CD4-positive, alpha-beta T cell treated with Interleukin-6 for 4 hours (primary cell): ENCODE results near the gene BUB1.
"Not testable (repeated sequence)": the region's sequence is repeated elsewhere in the genome, so short reads cannot be mapped to it uniquely, and the experiment has no call there.

Experiments
- DNase-seq: peaks from one replicate; pipeline ENCODE4 v3.0.0-alpha.2; 2020; ENCODE audit warnings: mixed read lengths

Gene BUB1

DNA sequence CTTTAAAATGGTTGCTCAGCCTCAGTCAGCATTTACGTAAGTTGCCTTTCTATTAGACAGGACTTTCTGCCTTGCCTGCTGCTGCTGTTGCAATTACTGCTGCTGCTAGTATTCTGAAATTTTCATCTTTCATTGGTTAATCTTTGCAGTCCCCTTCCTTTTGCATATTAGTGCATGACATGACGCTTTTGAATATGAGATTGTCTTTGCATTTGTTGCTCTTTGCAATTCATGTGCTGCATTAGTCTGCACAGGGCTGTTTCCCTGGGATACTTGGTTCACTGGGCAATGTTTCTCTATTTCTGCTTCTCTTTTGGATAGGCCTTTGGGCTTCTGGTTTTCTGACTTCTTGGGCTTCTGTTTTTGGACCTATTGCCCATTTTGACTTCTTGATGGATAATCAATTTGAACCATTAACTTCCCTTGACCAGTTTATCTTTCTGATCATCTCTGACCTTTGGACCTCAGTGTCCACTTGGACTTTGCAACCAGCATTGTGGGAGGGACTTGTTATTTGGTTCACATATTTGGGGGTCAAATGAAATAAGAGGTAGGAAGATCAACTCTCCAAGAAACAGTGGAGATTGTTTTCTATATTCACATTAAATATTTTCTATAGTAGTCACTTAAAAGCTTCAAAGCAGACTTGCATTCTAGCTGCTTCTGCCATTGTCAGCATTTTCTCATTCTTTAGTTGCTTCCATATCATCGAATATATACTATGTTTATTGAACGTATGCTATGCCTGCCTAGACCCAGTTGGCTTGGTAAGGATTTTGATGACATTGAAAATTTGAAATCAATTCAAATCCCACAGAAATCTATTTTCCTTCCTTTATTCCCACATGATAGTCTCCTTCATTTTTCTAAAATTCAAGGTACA is 12.5 kb upstream of the BUB1 start:
- DNase-seq: no peak

DNA sequence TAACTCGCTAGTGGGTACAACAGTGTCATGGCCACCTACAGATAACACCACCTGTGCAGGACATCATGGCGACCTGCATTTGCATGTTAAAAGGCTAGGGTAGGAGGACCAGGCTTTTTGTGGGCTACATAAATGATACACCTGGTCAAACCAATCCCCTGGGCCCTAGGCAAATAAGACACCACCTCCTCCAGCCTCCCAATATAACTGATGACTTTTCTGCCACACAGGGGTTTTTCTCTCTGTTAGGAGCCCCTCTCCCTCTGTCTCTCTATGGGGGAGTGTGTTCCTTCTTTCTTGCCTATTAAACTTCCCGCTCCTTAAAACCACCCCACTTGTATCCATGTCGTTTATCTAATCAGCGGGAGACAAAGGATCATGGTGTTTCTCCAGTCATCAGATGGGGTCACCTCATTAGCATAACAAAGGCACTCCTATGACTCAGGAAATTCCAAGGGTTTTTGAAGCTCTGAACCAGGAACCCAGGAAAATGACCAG is 10.8 kb upstream of the BUB1 start:
- DNase-seq: no peak

DNA sequence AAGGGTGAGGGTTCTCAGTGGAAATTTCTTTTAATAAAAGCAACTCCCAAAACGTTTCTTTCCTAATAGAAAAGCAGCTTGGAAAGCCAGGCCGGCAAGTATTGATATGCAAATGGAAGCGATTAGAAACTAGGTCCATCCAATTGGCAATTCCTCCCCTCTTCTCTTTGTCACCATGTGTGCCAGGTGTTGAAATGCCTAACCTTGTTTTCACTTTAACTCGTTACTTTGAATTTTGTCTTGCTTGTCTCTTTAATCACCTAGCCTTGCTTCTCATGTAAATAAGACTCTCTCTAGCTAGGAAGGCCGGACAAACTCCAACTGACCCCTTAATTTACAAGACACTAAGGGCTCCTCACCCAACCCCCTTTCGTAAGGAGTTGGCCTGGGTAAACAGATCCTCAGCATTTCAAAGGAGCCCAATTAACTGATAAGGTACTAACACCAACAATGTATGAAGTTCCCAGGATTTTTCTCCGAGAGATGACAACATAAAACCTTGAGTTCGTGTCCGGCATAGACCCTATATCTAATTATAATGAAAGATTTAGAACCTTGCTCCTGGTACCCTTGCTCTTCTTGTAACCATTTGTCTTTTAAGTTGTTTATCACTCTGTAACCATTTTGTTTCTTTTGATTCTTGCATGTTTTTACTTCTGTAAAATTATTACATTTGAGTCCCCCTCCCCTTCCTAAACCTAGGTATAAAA is 10.1 kb upstream of the BUB1 start:
- not testable (repeated sequence) for DNase-seq

DNA sequence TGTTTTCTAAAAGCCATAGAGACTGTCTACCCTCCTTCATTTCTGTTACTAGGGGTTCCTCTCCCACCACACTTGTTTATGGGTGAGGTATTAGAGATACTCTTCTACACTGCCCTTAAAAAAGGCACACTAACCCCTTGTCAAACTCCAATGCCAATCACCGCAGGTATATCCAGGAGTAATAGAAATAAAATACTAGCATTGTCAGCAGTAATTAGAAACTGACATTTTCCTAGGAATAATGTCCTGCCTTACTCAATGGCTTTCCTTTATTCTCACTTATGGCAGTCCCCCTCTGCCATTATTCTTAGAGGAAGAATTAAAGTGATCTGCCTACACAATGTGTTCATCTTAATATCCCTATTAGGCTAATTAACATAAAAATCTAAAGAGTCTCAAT is 5.0 kb upstream of the BUB1 start:
- no peak for DNase-seq

DNA sequence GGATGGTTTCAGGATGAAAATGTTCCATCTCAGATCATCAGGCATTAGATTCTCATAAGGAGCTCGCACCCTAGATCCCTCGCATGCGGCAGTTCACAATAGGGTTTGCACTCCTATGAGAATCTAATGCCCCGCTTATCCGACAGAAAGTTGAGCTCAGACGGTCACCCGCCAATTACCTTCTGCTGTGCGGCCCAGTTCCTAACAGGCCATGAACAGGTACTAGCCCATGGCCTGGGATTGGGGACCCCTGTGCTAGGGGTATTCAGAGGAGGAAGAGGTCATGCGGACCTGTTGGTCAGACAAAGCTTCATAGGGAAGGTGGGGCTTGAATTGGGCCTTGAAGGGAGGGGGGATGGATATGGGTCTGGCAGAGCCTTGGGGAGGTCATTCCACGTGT is 4.4 kb upstream of the BUB1 start:
- no peak for DNase-seq

DNA sequence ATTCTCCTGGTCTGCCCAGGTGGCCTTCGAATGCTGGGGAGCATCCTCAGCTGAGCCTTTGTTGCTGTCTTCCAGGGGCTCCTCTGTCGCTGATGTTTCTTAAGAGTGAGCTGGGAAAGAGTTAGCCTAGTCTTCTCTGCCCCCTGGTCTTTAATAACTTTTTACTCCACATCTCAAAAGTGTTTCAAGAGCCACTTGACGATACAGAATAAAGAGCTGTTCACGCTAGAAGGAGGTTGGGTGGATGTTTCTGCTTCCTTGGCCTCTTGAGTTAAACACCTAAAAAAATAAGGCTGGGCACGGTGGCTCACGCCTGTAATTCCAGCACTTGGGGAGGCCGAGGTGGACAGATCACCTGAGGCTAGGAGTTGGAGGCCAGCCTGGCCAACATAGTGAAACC is 2.8 kb upstream of the BUB1 start:
- no peak for DNase-seq

DNA sequence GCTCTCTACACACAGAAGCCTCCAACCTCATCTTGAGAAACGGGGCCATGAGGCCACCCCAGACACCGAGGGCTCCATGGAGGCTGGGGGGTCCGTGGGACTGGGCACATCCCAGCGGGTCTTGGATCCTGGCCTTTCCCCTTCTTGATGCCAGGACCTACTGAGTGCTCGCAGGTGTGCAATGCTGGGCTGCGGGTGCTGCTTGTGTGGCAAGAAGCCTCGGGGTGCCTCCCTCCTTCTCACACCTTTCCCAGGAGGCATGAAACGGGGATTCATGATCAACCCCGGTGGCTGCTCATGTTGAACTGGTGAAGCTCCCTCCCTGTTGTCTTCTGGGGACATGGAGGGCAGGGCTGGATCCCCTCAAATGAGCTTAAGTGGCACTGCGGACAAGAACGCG is 2.0 kb upstream of the BUB1 start:
- no peak for DNase-seq

DNA sequence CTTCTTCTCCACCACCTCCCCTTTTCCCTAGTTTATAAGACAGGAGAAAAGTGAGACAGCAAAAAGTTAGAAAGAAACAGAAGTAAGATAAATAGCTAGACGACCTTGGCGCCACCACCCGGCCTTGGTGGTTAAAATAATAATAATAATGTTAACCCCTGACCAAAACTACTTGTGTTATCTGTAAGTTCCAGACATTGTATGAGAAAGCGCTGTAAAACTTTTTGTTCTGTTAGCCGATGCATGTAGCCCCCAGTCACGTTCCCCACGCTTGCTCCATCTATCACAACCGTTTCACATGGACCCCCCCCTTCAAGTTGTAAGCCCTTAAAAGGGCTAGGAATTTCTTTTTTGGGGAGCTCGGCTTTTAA is 1.5 kb upstream of the BUB1 start:
- DNase-seq: peak; percentile 5

DNA sequence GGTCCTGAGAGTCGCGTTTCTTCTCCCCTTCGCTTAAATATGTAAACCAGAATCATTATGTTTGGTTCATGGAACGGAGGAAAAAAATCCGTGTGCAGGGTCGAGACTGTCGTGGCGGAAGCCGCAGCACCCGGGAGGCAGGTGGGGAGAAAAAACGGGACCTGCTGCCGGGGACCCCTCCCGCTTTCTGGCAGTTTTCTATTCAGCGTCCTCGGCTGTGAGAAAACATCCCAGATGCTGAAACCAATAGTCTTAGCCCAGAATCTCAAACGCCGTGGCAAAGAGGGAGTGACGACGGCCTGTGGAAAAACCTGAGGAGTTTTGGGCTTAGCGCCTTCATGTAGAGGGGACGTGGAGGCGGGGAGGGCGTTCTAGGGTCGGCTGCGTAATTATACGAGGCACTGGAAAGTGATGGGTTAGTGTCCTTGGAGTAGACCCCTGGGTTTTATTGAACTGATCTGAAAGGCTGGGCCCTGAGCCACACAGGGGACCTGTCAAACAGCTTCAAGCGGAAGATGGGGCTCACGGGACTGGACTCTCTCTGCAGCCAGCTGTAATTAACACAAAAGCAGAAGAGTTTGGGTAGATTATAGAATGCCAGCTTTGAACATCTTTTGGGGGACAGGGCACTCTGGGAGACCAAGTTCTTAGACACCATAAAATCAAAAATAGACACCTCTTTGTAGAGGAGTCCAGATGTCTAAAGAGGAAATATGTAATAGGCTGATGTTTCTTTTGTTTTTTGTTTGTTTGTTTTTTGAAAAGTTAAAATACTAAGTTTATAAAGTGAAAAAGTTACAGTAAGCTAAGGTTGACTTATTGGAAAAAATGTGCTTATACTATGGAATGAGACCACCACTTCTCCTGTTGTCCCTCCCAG is 834 bp upstream of the BUB1 start:
- DNase-seq: peak; percentile 32

DNA sequence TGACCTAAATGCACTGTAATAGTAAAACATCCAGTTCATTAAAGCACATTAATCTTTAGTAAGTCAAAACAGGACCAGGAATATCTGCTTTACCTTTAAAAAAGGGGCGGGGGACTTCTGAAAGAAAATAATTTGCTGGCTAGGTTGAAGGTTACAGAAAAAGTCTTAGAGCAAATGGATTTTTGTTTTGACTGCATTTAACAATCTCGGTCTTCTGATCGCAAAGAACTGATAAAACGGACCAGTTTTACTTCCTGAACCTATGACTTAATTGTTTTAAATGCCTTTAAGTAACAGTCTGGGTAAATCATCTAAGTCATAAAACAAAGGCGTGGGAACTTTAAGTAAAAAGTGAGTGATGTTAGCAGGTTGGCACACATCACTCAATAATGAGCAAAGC is 783 bp downstream of the BUB1 start:
- DNase-seq: no peak

DNA sequence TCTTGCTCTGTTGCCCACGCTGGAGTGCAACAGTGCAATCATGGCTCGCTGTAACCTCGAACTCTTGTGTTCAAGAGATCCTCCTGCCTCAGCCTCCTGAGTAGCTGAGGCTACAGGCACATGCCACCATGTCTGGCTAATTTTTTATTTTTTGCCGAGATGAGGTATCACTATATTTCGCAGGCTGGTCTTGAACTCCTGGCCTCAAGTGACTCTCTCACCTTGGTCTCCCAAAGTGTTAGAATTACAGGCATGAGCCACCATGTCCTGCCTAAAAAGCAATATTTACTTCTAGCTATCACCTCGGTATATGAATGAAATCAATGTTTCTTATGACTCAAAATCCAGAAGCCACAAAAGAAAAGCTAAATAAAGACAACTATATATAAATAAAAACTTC is 2.2 kb downstream of the BUB1 start:
- DNase-seq: no peak

DNA sequence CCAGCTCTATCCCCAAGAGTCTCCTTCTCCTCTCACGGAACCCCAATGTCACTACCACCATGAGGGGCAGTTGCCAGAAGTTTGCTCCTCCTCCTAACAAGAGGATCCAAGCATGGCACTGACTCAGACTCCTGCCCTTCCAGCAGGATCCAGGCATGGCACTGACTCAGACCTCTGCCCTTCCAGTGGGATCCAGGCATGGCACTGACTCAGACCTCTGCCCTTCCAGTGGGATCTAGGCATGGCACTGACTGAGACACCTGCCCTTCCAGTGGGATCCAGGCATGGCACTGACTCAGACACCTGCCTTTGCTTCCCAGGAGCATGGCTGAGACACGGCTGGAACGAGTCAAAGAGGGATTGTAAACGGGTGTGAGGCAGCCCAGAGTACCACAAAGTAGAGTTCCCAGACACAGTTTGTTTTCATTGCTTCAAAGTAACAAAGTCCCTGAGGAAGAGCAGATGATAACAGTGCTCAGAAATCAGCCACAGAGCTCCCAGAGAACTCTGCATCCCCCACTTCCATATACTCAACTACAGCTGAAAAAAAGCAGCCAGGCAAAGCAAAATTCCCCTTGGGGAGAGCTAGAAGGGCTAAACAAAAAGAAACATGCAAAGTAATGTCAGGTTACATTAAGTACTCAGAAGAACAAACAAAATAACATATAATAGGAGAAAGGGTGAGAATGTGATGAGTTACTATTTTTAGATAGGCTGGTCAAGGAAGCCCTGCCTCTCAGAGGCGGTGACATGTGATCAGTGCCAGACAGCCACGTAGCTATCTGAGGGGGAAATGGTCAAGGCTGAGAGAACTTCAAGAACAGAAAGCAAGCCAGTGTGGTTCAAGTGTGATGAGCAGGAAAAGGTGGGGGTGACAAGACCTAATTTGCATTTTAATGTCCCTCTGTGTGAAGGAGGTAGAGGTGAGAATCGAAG is 3.0 kb downstream of the BUB1 start:
- no peak for DNase-seq

DNA sequence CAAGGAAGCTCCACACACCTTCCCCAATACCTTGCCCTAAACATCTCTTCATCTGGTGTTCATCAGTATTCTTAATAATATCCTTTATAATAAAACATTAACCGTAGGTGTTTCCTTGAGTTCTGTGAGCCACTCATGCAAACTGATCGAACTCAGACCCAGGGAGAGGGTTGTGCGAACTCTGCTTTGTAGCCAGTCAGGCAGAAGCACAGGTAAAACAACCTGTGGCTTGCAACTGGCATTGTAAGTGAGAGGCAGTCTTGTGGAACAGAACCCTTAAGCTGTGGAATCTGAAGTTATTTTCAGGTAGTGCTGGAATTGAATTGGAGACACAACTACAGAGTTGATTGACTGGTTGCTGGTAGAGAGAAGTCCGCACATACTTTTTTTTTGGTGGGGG is 4.7 kb downstream of the BUB1 start:
- DNase-seq: no peak

DNA sequence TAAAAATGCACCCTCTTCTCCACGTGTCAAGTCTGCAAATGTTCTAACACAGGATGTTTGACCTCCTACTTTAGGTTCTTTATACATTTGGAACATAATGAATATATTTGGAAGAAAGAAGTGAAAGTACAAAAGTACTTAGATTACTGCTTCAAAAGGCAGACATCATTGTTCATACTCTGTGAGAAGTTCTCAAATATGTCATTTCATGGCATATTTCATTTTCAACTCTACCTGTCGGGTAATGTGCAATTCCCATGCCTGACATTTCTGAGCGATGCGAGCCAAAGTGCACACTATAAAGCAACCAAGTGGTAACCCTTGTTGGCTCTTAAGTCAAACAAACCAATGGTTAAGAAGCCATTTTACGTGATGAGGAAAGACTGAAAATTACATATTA is 7.0 kb downstream of the BUB1 start:
- DNase-seq: no peak

DNA sequence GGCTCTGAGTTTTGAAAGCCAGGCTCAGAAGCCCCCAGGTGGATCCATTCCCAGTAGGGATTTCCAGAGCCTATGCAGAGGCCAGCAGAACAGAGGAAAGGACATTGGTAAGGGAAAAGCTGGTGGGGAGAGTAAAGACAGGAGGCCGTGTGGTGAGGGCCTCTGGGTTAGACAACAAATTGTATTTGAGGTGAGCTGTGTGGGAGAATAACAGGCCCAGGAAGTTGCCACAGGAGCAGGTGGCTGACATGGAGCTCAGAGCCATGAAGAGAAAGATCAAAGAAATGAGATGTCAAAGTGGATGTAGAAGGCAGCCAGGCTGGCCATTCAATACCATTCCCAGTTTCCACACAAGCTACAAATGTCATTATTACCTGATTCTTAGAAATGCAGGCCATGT is 8.8 kb downstream of the BUB1 start:
- DNase-seq: no peak

DNA sequence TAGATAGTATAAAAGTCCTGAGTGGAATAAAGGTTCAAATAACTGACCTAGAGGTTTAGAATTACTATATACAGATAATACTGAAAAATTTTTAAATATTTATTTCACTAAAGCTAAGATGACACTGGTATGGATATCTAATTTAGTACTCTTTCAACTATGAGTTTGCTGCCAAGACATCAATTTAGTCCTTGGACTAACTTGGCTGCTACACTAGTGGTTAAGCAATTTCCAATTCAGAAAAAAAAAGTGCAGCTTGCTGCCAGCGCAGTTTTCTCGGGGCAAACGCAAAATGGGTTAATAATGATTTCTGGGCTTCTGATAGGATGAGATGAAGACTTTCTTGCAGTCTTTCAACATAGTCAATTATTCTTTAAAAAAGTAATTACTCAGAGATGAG is 10.8 kb downstream of the BUB1 start:
- DNase-seq: no peak

DNA sequence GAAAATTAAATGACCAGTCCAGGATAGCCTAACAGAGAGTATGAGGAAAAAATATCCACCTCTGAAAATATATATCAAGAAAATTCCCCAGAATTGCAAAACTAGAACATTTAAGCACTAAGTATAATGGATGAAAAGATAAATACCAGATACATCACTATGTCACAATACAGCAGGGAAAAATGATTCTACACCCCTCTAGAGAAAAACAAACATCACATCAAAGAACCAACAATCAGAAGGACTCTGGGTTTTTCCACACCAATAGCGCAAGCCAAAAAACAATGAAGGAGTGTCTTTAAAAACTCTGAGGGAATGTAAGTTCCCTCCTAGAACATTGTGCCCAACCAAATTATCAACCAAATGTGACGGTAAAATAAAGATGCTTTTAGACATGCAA is 13.7 kb downstream of the BUB1 start:
- DNase-seq: no peak

DNA sequence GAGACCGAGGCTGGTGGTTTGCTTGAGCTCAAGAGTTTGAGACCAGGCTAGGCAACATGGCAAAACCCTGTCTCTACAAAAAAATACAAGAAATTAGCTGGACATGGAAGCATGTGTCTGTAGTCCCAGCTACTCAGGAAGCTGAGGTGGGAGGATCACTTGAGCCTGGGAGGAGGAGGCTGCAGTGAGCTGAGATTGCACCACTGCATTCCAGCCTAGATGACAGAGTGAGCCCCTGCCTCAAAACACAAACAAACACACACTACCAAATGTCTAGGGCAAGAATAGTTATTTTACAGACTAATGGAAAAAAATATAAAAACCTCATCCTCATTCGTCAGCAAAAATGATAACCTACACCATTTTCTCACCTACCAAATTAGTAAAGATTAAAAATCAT is 15.3 kb downstream of the BUB1 start:
- DNase-seq: no peak

DNA sequence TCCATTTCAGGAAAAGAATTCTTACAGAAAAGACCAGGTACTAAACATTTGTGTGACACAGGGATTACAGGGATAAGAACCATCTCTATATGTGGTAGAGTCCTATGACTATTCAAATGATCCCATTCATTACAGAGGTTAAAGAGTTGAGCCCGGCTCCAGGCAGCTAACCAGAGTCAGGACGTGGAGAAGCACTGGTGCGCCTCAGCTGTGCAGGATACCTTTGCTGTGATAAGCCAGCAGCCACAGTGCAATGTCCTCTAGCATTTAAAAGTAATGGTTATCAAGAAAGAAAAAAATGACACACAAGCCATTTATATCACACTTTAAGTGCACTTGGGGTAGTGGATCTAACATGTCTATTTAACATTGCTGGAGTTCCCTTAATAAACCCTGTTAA is 17.3 kb downstream of the BUB1 start:
- no peak for DNase-seq

DNA sequence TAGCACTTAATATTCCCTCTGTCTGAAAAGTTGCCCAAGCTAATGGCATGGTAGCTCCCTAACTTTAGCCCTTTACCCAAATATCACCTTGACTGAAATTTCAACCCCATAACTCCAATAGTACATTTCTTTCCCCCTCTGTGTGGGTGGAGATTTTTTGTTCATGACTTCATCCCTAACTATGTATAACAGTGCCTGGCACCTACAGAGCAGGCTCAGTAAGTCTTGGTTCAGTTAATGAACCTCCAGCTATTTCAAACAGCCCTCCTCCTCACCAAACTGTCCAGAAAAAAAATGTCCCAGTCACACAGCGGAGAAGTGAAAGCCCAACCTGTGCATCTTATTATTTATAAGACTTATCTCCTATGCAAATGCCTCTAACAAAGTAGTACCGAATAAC is 18.6 kb downstream of the BUB1 start:
- DNase-seq: no peak

DNA sequence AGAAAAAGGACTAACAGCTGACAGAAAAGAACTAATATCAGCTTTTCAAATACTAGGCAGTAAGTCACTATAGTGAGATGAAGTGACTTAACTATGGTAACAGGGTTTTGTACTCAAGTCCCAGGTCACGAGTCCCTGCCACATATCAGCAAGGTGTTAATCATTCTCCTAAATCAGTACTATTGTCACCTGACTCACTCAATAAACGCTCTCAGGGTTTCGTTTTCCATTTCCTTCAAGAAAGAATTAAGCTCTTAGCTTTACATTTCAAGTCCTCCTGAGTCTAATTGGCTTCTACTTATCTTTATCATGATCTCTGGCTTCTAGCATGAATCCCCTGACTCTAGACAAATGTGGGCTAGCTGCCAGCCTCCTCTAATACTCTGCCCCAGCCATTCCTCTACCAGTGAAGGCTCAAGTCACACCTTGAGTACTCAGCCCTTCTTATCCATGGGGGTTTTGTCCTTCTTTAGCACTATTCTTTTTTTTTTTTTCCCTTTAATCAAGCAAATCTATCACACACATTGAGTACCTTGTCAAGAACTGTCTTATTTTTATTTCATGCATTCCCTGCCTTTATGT is 20.0 kb downstream of the BUB1 start:
- DNase-seq: peak; percentile 7

DNA sequence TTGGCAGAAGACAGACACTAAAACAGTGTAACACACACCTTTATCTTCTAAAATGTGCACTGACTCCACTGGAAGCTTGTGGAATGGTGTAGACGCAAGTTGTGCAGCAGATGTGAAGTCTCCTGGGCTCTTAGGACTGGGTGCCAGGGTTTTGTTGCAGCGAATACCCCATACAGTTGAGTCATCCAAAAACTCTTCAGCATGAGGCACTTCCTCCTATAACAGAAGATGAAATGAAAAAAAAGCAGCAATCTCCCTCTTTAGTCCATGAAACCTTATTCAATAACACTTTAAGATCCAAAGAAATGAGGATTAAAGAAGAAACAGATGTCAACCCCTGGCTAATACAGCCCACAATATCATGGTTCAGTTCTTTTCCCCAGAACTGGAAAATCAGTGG is 22.2 kb downstream of the BUB1 start:
- DNase-seq: no peak
